HAP-1 (cell line): ENCODE results near the gene TMEM187.

Experiments
- DNase-seq, 2 experiments: peaks; one replicate each; pipeline ENCODE4 v3.0.0-alpha.2; 2016 to 2020; ENCODE audit warnings: low spot score in 2 of 2
- H3K27me3 ChIP-seq: fragments of 250-450 bp; sonication (Bioruptor Pico); 2 replicates; pipeline ENCODE4 v1.5.1; 2020; ENCODE audit warnings: low read depth, mild to moderate bottlenecking, moderate library complexity
- H3K36me3 ChIP-seq: fragments of 250-450 bp; sonication (Bioruptor Pico); replicated peaks from 2 replicates; pipeline ENCODE4 v1.5.1; 2020; ENCODE audit warnings: mild to moderate bottlenecking
- H3K4me1 ChIP-seq: fragments of 250-450 bp; sonication (Bioruptor Pico); 2 replicates; pipeline ENCODE4 v1.5.1; 2020; ENCODE audit warnings: mild to moderate bottlenecking
- H3K4me3 ChIP-seq: fragments of 250-450 bp; sonication (Bioruptor Pico); 2 replicates; pipeline ENCODE4 v1.5.1; 2020; ENCODE audit warnings: mild to moderate bottlenecking, moderate library complexity
- H3K9me3 ChIP-seq: fragments of 250-450 bp; sonication (Bioruptor Pico); 2 replicates; pipeline ENCODE4 v1.5.1; 2020; ENCODE audit warnings: mild to moderate bottlenecking, moderate library complexity
- in situ Hi-C: fragments of 300-500 bp; cut with MboI; formaldehyde crosslinking; loops from 3 replicates; pipeline ENCODE4 v1.14.3; 2020; ENCODE audit warnings: low sequenced_read_pairs, inconsistent platforms, mixed read lengths

The TMEM187 gene

DNA sequence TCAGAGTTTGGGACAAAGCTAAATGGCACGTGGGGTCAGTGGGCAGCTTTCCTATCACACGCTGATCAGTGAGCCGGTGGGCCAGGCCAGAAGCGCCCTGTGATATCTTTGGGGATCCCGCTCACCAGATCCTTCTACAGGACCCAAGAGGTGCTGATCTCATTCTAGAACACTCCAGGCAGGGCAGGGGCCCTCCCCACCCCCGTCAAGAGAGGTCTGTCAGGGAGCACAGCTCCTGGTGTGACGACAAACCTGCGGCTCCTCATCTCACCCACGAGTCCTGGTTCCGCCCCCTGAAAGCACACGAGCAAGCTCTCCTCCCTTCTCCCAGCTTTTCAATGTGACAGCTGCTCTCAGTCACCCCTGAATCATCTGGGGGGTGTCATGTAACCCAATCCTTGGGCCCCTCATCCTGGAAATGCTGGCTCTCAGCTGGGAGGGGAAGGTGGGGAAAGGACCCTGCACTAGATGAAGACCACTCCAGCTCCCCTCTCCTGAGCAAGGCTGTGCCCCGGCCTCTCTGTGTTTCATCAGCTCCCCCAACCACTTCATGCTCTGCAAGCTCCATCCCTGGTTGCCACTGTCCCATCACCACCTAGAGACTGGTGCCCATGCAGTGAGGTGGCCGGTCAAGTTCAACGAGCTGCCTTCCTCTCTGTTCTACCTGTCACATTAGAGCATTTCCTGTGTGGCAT, 5.6 kb upstream of the TMEM187 start:
- peaks cover 16% of the 10 kb centered on the region for H3K4me1 ChIP-seq
- peaks cover 67% of the 10 kb centered on the region for H3K36me3 ChIP-seq
- H3K4me3 ChIP-seq: no peak overlapping the region
- H3K27me3 ChIP-seq: no peaks in the 10 kb centered on the region
- H3K9me3 ChIP-seq: no peaks in the 10 kb centered on the region
- in situ Hi-C loops: no loop called here
- no peak for DNase-seq

DNA sequence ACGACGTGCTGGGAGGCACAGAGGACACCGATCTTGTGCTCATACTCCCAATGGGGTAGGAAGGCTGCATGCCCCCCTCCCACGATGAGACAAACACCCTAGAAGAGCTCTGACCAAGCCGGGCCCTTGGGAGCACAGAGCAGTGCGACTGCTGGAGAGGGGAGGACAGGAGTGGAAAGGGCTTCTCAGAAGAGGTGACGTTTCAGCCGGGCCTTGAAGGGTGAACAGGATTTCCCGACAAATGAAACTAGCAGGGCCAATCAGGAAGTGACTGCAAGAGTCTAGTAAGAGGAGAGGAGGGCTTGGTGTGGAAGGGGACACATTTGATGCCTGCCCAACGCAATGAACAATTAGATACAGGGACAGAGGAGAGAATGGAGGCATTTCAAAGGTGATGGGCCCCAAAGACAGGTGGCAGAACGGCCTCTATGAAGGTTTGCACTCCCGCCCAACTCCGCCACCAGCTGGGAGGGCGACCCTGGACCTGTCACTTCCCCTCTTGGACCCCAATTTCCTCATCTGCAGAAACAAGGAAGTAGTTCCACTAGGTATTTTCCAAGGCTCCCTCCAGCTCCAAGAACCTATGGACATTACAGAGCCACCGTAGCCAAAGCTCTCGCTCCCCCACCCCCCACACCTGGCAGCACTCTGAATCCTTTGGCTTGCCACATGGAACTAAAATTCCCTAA, 4.9 kb upstream of the TMEM187 start:
- H3K36me3 ChIP-seq: peaks cover 60% of the 10 kb centered on the region
- H3K4me3 ChIP-seq: no peak overlapping the region
- in situ Hi-C loops: no loop called here

DNA sequence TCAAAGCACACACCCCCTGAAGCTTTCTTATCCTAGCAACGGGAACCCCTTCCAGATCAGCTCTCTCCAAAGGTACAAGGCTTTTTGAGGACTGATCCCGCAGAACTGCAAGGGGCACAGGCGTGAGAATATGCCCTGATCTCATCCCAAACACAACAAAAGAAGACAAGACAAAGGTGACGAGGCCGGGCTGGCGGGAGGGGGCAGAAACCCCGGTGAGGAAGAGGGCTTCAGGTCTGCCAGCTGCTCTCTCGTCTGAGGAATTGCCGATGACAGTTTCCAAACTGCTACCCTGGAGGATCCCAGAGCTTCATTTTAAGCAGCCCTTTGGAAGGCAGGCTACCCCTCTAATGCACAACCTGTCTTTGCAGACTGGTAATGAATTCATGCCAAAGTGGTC, 4.3 kb upstream of the TMEM187 start:
- H3K9me3 ChIP-seq: no peaks in the 10 kb centered on the region
- DNase-seq: no peak
- H3K4me3 ChIP-seq: peak overlapping the region; percentile 99
- no peaks in the 10 kb centered on the region for H3K27me3 ChIP-seq
- peaks cover 54% of the 10 kb centered on the region for H3K36me3 ChIP-seq
- in situ Hi-C loops: no loop called here
- H3K4me1 ChIP-seq: peaks cover 16% of the 10 kb centered on the region

More for the DNA sequence above, 4.9 kb upstream of the TMEM187 start:
- no peak for DNase-seq
- Histone ChIP-seq H3K27me3 (no peaks in the 10 kb centered on the region), H3K9me3 (no peaks in the 10 kb centered on the region), H3K4me1 (peaks cover 16% of the 10 kb centered on the region)

DNA sequence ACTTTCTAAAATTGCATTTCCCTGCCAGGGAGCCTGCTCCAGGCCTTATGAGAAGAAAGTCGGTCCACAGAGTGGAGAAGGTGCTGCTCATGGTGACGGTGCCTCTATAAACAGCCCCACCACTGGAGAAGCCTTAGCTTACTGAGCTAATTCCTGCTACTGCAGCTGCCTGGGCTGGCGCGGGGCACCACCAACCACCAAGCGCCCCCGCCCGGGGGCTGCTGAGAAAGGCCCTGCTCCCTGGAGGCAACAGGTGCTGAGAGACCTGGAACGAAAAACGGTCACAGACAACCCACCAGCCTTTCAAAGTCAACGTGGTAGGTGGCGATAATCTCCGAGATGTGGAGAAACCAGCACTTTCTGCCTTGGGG, 3.8 kb upstream of the TMEM187 start:
- H3K4me3 ChIP-seq: peak overlapping the region; percentile 99
- peaks cover 18% of the 10 kb centered on the region for H3K4me1 ChIP-seq

DNA sequence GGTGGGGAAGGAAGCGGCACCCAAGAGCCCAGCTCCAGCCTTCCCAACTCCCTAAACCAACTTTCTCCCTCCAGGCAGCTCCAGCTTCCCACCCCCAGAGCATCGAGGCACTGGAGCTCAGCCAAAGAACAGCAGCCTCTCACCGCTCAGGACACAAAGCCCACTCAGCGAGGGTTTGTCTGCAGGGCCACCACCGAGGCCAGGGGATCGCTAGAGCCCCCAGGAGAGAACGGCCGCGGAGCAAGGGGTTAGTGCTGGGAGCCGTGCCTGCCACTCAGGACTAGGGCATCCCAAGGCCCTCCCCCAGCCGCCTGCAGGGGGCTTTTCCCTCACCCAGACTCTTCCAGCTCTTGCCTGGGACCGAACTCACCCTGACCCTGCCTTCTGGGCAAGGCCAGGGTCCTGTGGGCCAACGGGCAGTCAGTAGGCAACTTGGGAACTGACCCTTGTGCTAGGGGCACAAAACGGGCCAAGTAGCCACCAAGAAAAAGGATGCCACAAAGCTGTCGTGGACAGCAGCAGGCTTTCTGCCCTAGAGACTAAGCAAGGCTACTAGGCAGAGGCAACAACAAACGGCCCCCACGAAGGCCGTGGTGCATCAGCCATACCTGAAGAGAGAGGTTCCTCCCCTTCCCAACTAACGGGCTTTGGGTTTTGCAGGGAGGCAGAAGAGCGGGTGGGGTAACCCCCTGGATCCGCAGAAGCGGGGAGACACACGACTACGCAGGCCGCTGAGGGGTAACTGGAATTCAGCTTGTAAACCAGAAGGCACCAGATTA, 3.2 kb upstream of the TMEM187 start:
- DNase-seq: peak in 1 of 2 experiments; percentile 68
- H3K27me3 ChIP-seq: no peaks in the 10 kb centered on the region
- peaks cover 20% of the 10 kb centered on the region for H3K4me1 ChIP-seq
- no peaks in the 10 kb centered on the region for H3K9me3 ChIP-seq
- peak overlapping the region; percentile 99 for H3K4me3 ChIP-seq
- in situ Hi-C loops: no loop called here
- peaks cover 44% of the 10 kb centered on the region for H3K36me3 ChIP-seq

More for the DNA sequence above, 3.8 kb upstream of the TMEM187 start:
- in situ Hi-C loops: no loop called here
- Histone ChIP-seq H3K9me3 (no peaks in the 10 kb centered on the region), H3K27me3 (no peaks in the 10 kb centered on the region), H3K36me3 (peaks cover 49% of the 10 kb centered on the region)
- peak in 1 of 2 experiments; percentile 73 for DNase-seq

DNA sequence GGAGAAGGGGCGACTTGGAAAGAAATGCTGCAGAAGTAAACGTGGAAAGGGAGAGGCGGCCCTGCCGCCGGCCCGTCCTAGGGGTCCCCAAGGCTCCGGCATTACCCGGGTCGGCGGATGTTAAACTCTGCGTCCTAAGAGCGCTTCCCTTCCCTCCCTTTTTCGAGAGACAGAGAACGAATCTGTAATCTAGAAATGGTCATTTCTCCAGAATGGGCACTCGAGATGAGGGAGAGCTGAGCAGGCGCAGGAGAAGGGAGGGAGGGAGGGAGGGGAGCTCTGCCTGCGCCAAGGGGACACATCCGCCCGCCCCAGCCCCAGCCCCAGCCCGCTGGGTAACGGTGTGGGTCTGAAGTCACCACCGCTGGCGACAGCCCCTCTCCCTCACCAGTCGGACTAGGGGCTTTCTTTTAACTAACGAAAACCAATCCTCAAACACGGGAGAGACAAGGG, 2.6 kb upstream of the TMEM187 start:
- H3K27me3 ChIP-seq: no peaks in the 10 kb centered on the region
- no peaks in the 10 kb centered on the region for H3K9me3 ChIP-seq
- H3K4me1 ChIP-seq: peaks cover 20% of the 10 kb centered on the region
- H3K4me3 ChIP-seq: peak overlapping the region; percentile 99
- H3K36me3 ChIP-seq: peaks cover 37% of the 10 kb centered on the region
- in situ Hi-C loops: no loop called here
- peak in 1 of 2 experiments; percentile 37 for DNase-seq

DNA sequence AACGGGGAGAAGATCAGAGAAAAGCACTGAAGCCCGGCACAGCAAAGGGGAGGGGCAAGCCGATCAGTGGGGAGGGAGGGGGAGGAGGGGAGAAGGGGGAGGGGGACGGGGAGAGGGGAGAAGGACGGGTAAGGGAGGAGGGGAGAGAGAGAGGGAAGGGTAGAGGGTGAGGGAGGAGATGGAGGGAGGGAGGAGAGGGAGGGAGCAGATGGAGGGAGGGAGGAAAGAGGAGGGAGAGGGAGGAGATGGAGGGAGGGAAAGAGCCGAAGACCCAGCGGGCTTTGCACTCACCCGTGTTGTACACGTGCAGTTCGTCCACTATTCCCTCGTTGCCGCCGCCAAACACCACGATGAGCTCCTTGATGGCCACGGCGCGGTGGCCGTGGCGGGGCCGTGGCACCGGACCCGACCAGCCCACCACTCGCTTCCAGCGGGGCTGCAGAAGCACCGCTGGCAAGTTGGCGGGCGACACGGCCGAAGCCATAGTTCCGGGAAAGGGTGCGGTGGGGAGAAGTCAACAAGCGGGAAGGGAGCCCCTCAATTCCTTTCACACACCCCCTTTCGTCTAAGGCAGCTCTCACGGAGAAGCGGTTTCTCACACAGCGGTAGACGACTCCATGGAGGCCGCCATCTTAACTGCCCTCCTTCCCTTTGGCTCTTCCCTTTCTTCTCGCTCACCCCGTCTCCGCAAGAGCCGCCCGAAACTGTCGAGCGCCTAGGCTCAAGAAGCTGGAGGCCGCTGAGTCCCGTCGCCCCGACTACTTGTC, 2.0 kb upstream of the TMEM187 start:
- H3K9me3 ChIP-seq: no peaks in the 10 kb centered on the region
- peaks cover 20% of the 10 kb centered on the region for H3K4me1 ChIP-seq
- in situ Hi-C loops: no loop called here
- no peaks in the 10 kb centered on the region for H3K27me3 ChIP-seq
- peaks cover 34% of the 10 kb centered on the region for H3K36me3 ChIP-seq
- peak overlapping the region; percentile 99 for H3K4me3 ChIP-seq
- DNase-seq: peak; percentile 88 to 89

DNA sequence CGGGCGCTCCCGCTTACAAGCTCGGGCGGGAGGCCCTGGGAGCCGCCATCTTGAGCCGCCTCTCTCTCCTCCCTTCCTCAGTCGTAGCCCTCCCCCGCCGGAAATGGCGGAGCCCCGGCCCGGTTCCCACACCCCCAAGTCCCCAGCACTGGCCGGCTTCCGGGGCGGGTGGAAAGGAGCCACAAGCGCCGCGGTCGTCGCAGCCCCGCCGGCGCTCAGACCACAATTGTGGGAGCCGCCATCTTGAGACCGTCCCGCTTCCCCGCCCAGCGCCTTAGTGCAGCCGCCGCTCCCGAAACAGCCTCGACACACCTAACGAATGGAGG, 1.5 kb upstream of the TMEM187 start:
- H3K4me3 ChIP-seq: peak overlapping the region; percentile 99
- no peaks in the 10 kb centered on the region for H3K27me3 ChIP-seq
- peaks cover 20% of the 10 kb centered on the region for H3K4me1 ChIP-seq
- in situ Hi-C loops: no loop called here
- peaks cover 34% of the 10 kb centered on the region for H3K36me3 ChIP-seq
- H3K9me3 ChIP-seq: no peaks in the 10 kb centered on the region
- DNase-seq: peak; percentile 88 to 96

DNA sequence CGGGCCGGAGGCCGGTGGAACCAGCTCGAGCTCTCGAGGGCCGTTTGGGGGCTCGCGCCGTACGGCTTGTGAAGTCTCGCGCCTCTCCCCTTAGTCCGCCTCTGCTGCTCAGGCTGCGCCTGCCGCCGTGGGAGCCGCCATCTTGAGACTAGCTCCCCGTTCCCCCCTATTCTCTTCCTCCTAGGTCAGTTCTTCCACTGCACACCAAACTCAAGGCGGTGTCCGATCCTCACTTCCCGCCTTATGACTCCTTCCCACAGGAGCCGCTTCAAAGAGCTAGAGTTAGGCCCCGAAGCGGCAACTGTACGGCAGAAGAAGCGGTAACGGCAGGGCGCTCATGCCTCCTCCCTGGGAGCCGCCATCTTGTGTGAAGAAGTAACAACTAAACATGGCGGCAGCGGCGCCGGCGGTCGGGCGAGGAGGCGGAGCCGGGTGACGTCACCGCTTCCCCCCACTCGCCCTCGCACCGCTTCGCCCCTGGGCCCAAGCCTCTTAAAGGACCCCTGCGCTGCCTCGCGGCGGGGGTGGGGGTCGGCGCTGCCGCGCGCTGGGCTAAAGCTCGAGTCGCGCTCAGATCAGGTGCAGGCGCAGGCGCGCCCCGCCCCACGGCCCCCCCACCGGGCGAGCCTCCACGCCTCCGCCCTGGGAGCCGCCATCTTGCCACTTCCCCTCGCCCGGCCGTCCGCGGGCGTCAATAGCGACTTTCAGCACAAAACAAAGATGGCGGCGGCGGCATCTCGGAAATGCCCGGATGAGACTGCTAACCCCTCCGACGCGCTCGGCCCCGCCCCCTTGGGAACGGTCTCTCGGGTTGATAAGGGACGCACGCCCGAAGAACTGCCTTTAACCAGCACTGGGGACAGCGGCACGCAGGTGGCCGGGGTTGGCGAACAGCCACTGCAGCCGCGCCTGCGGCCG, 845 bp upstream of the TMEM187 start, which contains the start of gene HCFC1:
Gene HCFC1 (minus strand): TSS at position 369 of the 918 bp plus-strand sequence. CDS start 978 bp downstream, outside the sequence.
- no peaks in the 10 kb centered on the region for H3K27me3 ChIP-seq
- H3K4me3 ChIP-seq: peak within 1 kb of the TSS; percentile 99
- peaks cover 34% of the 10 kb centered on the region for H3K36me3 ChIP-seq

DNA sequence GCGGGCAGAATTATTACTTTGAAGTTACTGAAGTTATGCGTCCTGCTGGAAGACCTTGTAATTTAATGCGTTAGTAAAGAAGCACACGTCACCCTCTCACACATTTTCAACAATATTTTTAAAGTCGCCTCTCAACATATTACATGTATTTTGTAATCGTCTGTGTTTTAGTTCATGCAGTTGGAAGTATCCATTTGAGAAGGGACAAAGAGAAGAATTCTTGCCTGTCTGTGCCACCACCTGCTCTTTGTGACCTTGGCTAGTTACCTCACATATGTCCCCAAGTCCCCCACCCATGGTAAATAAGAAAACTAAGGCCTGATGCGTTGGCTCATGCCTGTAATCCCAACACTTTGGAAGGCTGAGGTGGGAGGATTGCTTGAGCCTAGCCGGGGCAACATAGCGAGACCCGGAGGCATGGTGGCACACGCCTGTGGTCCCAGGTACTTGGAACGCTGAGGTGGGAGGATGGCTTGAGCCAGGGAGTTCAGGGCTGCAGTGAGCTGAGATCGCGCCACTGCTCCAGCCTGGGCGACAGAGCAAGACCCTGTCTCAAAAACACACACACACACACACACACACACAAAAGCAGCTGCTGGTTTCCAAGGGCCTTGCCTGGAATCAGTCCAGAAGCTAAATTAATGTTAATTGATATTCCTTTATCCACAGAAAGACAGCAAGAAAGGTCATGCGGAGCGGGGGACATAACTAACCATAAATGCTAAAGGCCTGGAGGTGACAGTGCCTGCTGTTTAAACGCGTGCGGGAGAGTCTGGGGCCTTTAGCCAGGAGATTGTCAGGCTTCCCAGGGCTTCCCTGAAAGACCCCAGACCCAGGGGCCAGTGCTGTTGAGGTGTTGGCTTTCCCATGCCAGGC, 811 bp downstream of the TMEM187 start:
- peak in 1 of 2 experiments; percentile 39 for DNase-seq
- Histone ChIP-seq H3K9me3 (no peaks in the 10 kb centered on the region), H3K4me3 (peak overlapping the region; percentile 44), H3K36me3 (peaks cover 22% of the 10 kb centered on the region), H3K4me1 (peaks cover 14% of the 10 kb centered on the region), H3K27me3 (no peaks in the 10 kb centered on the region)
- in situ Hi-C loops: no loop called here

More for the DNA sequence above, 845 bp upstream of the TMEM187 start, which contains the start of gene HCFC1:
- Histone ChIP-seq H3K4me1 (peaks cover 20% of the 10 kb centered on the region), H3K9me3 (no peaks in the 10 kb centered on the region)
- in situ Hi-C loops: no loop called here
- peak; percentile 88 to 97 for DNase-seq

DNA sequence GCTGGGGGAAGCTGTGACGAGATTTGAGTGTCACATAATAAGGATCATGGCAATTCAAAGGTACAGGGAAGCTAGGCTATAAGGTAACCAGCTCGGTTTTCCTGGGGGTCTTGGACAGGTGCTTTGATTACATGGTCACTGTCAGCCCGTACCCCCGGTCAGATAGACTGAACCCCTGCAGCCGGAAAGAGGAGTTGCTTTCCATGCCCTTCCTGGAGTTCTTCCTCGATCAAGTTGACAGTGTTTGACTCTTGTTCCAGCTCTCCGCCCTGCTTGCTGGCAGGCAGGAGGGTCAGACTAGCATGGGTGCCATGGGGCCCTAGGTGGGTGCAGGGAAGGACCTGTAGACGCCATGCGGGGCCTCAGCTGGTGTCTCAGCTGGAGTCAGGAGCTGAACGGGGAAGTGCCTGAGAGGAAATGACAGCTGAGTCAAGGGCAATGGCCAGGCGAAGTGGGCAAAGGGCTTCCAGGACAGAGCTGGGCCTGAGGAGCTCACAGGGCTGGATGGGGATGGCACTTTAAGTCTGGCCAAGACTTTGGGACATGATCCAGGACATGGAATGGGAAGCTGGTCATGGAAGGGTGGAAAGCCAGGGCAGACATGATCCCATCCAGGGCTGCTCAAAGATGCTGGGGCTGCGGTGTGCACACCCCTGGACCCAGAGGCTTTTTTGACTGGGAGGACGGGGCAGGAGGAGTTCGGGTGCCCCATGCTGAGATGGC, 1.6 kb downstream of the TMEM187 start:
- Histone ChIP-seq H3K36me3 (peaks cover 15% of the 10 kb centered on the region), H3K4me3 (peak overlapping the region; percentile 44), H3K9me3 (no peaks in the 10 kb centered on the region), H3K4me1 (peaks cover 7% of the 10 kb centered on the region), H3K27me3 (no peaks in the 10 kb centered on the region)
- no peak for DNase-seq
- in situ Hi-C loops: no loop called here
